ENCODE data around the gene SYT5. TPM values are rescaled to one million over a fixed set of nuclear protein-coding genes. Genes with fewer than 3 reads are reported as not detected.

The SYT5 gene
- total RNA-seq, 4 donors from 2014 or later = not detected

- Histone ChIP-seq H3K27ac (no peak within 1 kb of the TSS), H3K4me1 (peaks cover 0 to 7% of the 10 kb centered on the region in 2 donors), H3K36me3 (no peaks in the 10 kb centered on the region), H3K9me3 (no peaks in the 10 kb centered on the region), H3K27me3 (peaks cover 17% of the 10 kb centered on the region), H3K4me3 (replicated peaks in 1 of 3) (no peak within 1 kb of the TSS)
- 15 to 21% methylated on average over 15 to 18 of the region's 18 CpGs for WGBS, 2 donors
- DNase-seq = no peak
- TF ChIP-seq CTCF (IDR thresholded peaks at IDR 0.05) (no peak), POLR2A (IDR thresholded peaks at IDR 0.05) (no peak)
- intact Hi-C loops (cut with DNase I) = loop anchor here (10.0 kb wide), 1 partner anchor 475 kb away; the partner anchor contains the start of gene ZNF784
These were observed 30.7 kb downstream of the SYT5 start, which contains the start of gene TNNT1 for GRCh38 chr19:55149078-55150003. TSS of gene TNNT1 (minus strand) at chr19:55149206. CDS start at chr19:55147157, 2,049 bp downstream.

GRCh38 chr19:55147545-55148251 lies 32.4 kb downstream of the SYT5 start:
- intact Hi-C loops (cut with DNase I) = loop anchor here (10.0 kb wide), 1 partner anchor 477 kb away; the partner anchor contains the start of gene ZNF784
- WGBS, 2 donors = 9 to 27% methylated on average over 3 to 7 of the region's 9 CpGs

GRCh38 chr19:55146705-55147273 lies 33.3 kb downstream of the SYT5 start:
- no peak for DNase-seq
- intact Hi-C loops (cut with DNase I) = loop anchor here (10.0 kb wide), 1 partner anchor 478 kb away; the partner anchor contains the start of gene ZNF784
- Histone ChIP-seq H3K36me3 (no peaks in the 10 kb centered on the region), H3K9me3 (no peaks in the 10 kb centered on the region), H3K4me3 (replicated peaks in 1 of 3) (no peak overlapping the region), H3K4me1 (peaks cover 0 to 7% of the 10 kb centered on the region in 2 donors), H3K27me3 (peaks cover 25% of the 10 kb centered on the region), H3K27ac (no peak overlapping the region)
- 0 to 3% methylated on average over 9 to 10 of the region's 27 CpGs for WGBS, 2 donors
- no peak for TF ChIP-seq POLR2A (IDR thresholded peaks at IDR 0.05)
- no peak for TF ChIP-seq CTCF (IDR thresholded peaks at IDR 0.05)

More at GRCh38 chr19:55147545-55148251, 32.4 kb downstream of the SYT5 start:
- Histone ChIP-seq H3K27me3 (peaks cover 22% of the 10 kb centered on the region), H3K27ac (no peak overlapping the region), H3K36me3 (no peaks in the 10 kb centered on the region), H3K4me1 (peaks cover 0 to 7% of the 10 kb centered on the region in 2 donors), H3K9me3 (no peaks in the 10 kb centered on the region), H3K4me3 (replicated peaks in 1 of 3) (no peak overlapping the region)
- TF ChIP-seq POLR2A (IDR thresholded peaks at IDR 0.05) = no peak
- TF ChIP-seq CTCF (IDR thresholded peaks at IDR 0.05) = no peak
- no peak for DNase-seq

- Histone ChIP-seq H3K4me3 (replicated peaks in 1 of 3) (no peak overlapping the region), H3K4me1 (peaks cover 0 to 7% of the 10 kb centered on the region in 2 donors), H3K36me3 (no peaks in the 10 kb centered on the region), H3K9me3 (no peaks in the 10 kb centered on the region), H3K27ac (no peak overlapping the region), H3K27me3 (peaks cover 28% of the 10 kb centered on the region)
- TF ChIP-seq POLR2A (IDR thresholded peaks at IDR 0.05) (no peak), CTCF (IDR thresholded peaks at IDR 0.05) (no peak)
- 7 to 8% methylated on average over 11 to 16 of the region's 41 CpGs for WGBS, 2 donors
- intact Hi-C loops (cut with DNase I) = loop anchor here (10.0 kb wide), 1 partner anchor 479 kb away; the partner anchor contains the start of gene ZNF784
- DNase-seq = no peak
These were observed 33.9 kb downstream of the SYT5 start for GRCh38 chr19:55146078-55146704.

Data from thyroid gland (tissue), 4 donors.